ENCODE measurements around the gene TNS1.

The TNS1 gene

GRCh38 chr2:218024336-218024735 is 21.5 kb upstream of the TNS1 start:
- Histone ChIP-seq H3K27me3 (ENCODE audit: insufficient read depth, low read length, poor library complexity, severe bottlenecking) (no peaks in the 10 kb centered on the region), H3K79me2 (ENCODE audit: insufficient read depth, low read length) (no peaks in the 10 kb centered on the region), H2AFZ (ENCODE audit: low read length) (no peak overlapping the region), H3F3A (ENCODE audit: low read depth) (no peaks in the 10 kb centered on the region), H3K36me3 (ENCODE audit: insufficient read depth, low read length) (no peaks in the 10 kb centered on the region), H3K4me2 (ENCODE audit: low read depth, low read length, poor library complexity, severe bottlenecking) (no peak overlapping the region), H3K9me2 (replicated peaks; ENCODE audit: low read depth, low read length) (no peaks in the 10 kb centered on the region), H3K9ac (ENCODE audit: low read depth, low read length, poor library complexity, severe bottlenecking) (no peak overlapping the region), H3K4me1 (ENCODE audit: insufficient read depth, low read length, poor library complexity, severe bottlenecking) (peaks cover 9% of the 10 kb centered on the region), H3K4me3 (ENCODE audit: low read length, poor library complexity, severe bottlenecking) (no peak overlapping the region), H4K20me1 (ENCODE audit: insufficient read depth, low read length, poor library complexity, severe bottlenecking) (no peaks in the 10 kb centered on the region), H3K9me3 (ENCODE audit: insufficient read depth, low read depth, low read length) (no peaks in the 10 kb centered on the region)
- TF ChIP-seq CTCF (conservative IDR thresholded peaks at IDR 0.05; ENCODE audit: low read length), result no peak
- TF ChIP-seq EZH2phosphoT487 (IDR thresholded peaks at IDR 0.05; ENCODE audit: borderline replicate concordance), result no peak

- Histone ChIP-seq H4K20me1 (ENCODE audit: insufficient read depth, low read length, poor library complexity, severe bottlenecking) (no peaks in the 10 kb centered on the region), H3K4me2 (ENCODE audit: low read depth, low read length, poor library complexity, severe bottlenecking) (no peak overlapping the region), H2AFZ (ENCODE audit: low read length) (no peak overlapping the region), H3K27me3 (ENCODE audit: insufficient read depth, low read length, poor library complexity, severe bottlenecking) (no peaks in the 10 kb centered on the region), H3K9ac (ENCODE audit: low read depth, low read length, poor library complexity, severe bottlenecking) (no peak overlapping the region), H3F3A (ENCODE audit: low read depth) (no peaks in the 10 kb centered on the region), H3K36me3 (ENCODE audit: insufficient read depth, low read length) (no peaks in the 10 kb centered on the region), H3K4me1 (ENCODE audit: insufficient read depth, low read length, poor library complexity, severe bottlenecking) (peaks cover 16% of the 10 kb centered on the region), H3K79me2 (ENCODE audit: insufficient read depth, low read length) (no peaks in the 10 kb centered on the region), H3K4me3 (ENCODE audit: low read length, poor library complexity, severe bottlenecking) (no peak overlapping the region), H3K9me2 (replicated peaks; ENCODE audit: low read depth, low read length) (no peaks in the 10 kb centered on the region), H3K9me3 (ENCODE audit: insufficient read depth, low read depth, low read length) (no peaks in the 10 kb centered on the region)
- no peak for TF ChIP-seq EZH2phosphoT487 (IDR thresholded peaks at IDR 0.05; ENCODE audit: borderline replicate concordance)
These were observed 20.8 kb upstream of the TNS1 start for GRCh38 chr2:218023636-218024035.

GRCh38 chr2:218022851-218023530 is 20.2 kb upstream of the TNS1 start:
- no peak for TF ChIP-seq CTCF (conservative IDR thresholded peaks at IDR 0.05; ENCODE audit: low read length)
- no peak for TF ChIP-seq EZH2phosphoT487 (IDR thresholded peaks at IDR 0.05; ENCODE audit: borderline replicate concordance)
- no peaks in the 10 kb centered on the region for H3K27me3 ChIP-seq (ENCODE audit: insufficient read depth, low read length, poor library complexity, severe bottlenecking)

More at GRCh38 chr2:218022851-218023530, 20.2 kb upstream of the TNS1 start:
- Histone ChIP-seq H3K9ac (ENCODE audit: low read depth, low read length, poor library complexity, severe bottlenecking) (no peak overlapping the region), H3K4me1 (ENCODE audit: insufficient read depth, low read length, poor library complexity, severe bottlenecking) (peaks cover 22% of the 10 kb centered on the region), H3F3A (ENCODE audit: low read depth) (no peaks in the 10 kb centered on the region), H3K9me3 (ENCODE audit: insufficient read depth, low read depth, low read length) (no peaks in the 10 kb centered on the region), H4K20me1 (ENCODE audit: insufficient read depth, low read length, poor library complexity, severe bottlenecking) (no peaks in the 10 kb centered on the region), H3K4me3 (ENCODE audit: low read length, poor library complexity, severe bottlenecking) (no peak overlapping the region), H3K9me2 (replicated peaks; ENCODE audit: low read depth, low read length) (no peaks in the 10 kb centered on the region), H3K4me2 (ENCODE audit: low read depth, low read length, poor library complexity, severe bottlenecking) (no peak overlapping the region), H3K79me2 (ENCODE audit: insufficient read depth, low read length) (no peaks in the 10 kb centered on the region), H3K36me3 (ENCODE audit: insufficient read depth, low read length) (no peaks in the 10 kb centered on the region), H2AFZ (ENCODE audit: low read length) (no peak overlapping the region)

All from Loucy (cell line).